Gastroesophageal sphincter (tissue), 3 donors: ENCODE data around the gene KICS2.

ENCODE experiments used
- CTCF ChIP-seq, 4 experiments: fragments of 200-600 bp in 2 of 4; fragments of 450-650 bp in 2 of 4; sonication (generic) in 1 of 4; IDR thresholded peaks; one replicate each; pipeline ENCODE4 v1.5.1; 2017 to 2019; ENCODE audit warnings: antibody characterized with exemption in 4 of 4, mild to moderate bottlenecking in 2 of 4, moderate library complexity in 2 of 4
- POLR2AphosphoS5 ChIP-seq: sonication (generic); formaldehyde crosslinking; IDR thresholded peaks from one replicate; pipeline ENCODE4 v1.6.1; 2017; ENCODE audit warnings: antibody characterized with exemption

GRCh38 chr12:64175254-64175945 lies 46.7 kb downstream of the KICS2 start:
- TF ChIP-seq POLR2AphosphoS5 (no peak), CTCF (IDR thresholded peaks at IDR 0.05) (no peak)
